OCI-LY1 (cell line): ENCODE data around the gene USP38.

Experiments
- H2AFZ ChIP-seq: fragments of 200-600 bp; sonication (generic), shearing (Covaris generic); 2 replicates; pipeline ENCODE4 v1.6.0; 2014; ENCODE audit warnings: antibody characterized with exemption, mild to moderate bottlenecking, low read length
- H3F3A ChIP-seq: fragments of 200-600 bp; sonication (generic), shearing (Covaris generic); 2 replicates; pipeline ENCODE4 v1.6.0; 2014; ENCODE audit warnings: mild to moderate bottlenecking, antibody characterized with exemption, low read length, moderate library complexity; ENCODE audit not compliant: insufficient read depth
- H3K27ac ChIP-seq: fragments of 200-600 bp; sonication (generic); 2 replicates; pipeline ENCODE4 v1.5.1; 2014; ENCODE audit warnings: low read length, mixed run types, mild to moderate bottlenecking, low read depth; ENCODE audit not compliant: poor library complexity, severe bottlenecking
- H3K27me3 ChIP-seq: fragments of 200-600 bp; sonication (generic); 2 replicates; pipeline ENCODE4 v1.6.0; 2014; ENCODE audit warnings: antibody characterized with exemption, mild to moderate bottlenecking, low read length, moderate library complexity; ENCODE audit not compliant: insufficient read depth
- H3K36me3 ChIP-seq: fragments of 200-600 bp; sonication (generic); 2 replicates; pipeline ENCODE4 v1.6.1; 2014; ENCODE audit warnings: mild to moderate bottlenecking, antibody characterized with exemption, low read length, moderate library complexity, mixed read lengths; ENCODE audit not compliant: insufficient read depth
- H3K4me1 ChIP-seq: fragments of 200-600 bp; sonication (generic); 2 replicates; pipeline ENCODE4 v1.5.1; 2014; ENCODE audit warnings: mild to moderate bottlenecking, low read length, moderate library complexity; ENCODE audit not compliant: insufficient read depth, severe bottlenecking
- H3K4me2 ChIP-seq: fragments of 200-600 bp; sonication (generic), shearing (Covaris generic); 2 replicates; pipeline ENCODE4 v1.6.1; 2014; ENCODE audit warnings: low read length
- H3K4me3 ChIP-seq: fragments of 200-600 bp; sonication (generic); 2 replicates; pipeline ENCODE4 v1.5.1; 2014; ENCODE audit warnings: low read length, low read depth, mild to moderate bottlenecking, mixed read lengths; ENCODE audit not compliant: poor library complexity, severe bottlenecking
- H3K79me2 ChIP-seq: fragments of 200-600 bp; shearing (Covaris generic); 2 replicates; pipeline ENCODE4 v1.6.1; 2016; ENCODE audit warnings: mixed run types, low read length, mixed read lengths; ENCODE audit not compliant: insufficient read depth
- H3K9ac ChIP-seq: fragments of 200-600 bp; sonication (generic), shearing (Covaris generic); 2 replicates; pipeline ENCODE4 v1.6.1; 2014; ENCODE audit warnings: mild to moderate bottlenecking, low read length, mixed read lengths
- H3K9me2 ChIP-seq: fragments of 200-600 bp; sonication (generic), shearing (Covaris generic); 2 replicates; pipeline ENCODE4 v1.6.1; 2014; ENCODE audit warnings: low read depth, mild to moderate bottlenecking, low read length, mixed read lengths
- H3K9me3 ChIP-seq: fragments of 200-600 bp; shearing (Covaris generic); 2 replicates; pipeline ENCODE4 v1.6.1; 2014; ENCODE audit warnings: low read length, mixed read lengths
- H4K20me1 ChIP-seq: fragments of 200-600 bp; sonication (generic), shearing (Covaris generic); 2 replicates; pipeline ENCODE4 v1.6.0; 2016; ENCODE audit warnings: mild to moderate bottlenecking, low read length; ENCODE audit not compliant: insufficient read depth
- CTCF ChIP-seq: fragments of 200-600 bp; sonication (generic), shearing (Covaris generic); IDR thresholded peaks from 2 replicates; pipeline ENCODE4 v1.5.1; 2017; ENCODE audit warnings: mild to moderate bottlenecking, antibody characterized with exemption, low read length, moderate library complexity, mixed read lengths
- EZH2 ChIP-seq: fragments of 200-600 bp; sonication (generic), shearing (Covaris generic); IDR thresholded peaks from 2 replicates; pipeline ENCODE4 v1.8.0; 2017; ENCODE audit warnings: borderline replicate concordance, mixed run types, mild to moderate bottlenecking, antibody characterized with exemption, low read length, moderate library complexity, mixed read lengths

USP38 gene

GRCh38 chr4:143203577-143203976 lies 18.9 kb downstream of the USP38 start:
- Histone ChIP-seq H3K4me1 (no peaks in the 10 kb centered on the region), H4K20me1 (no peaks in the 10 kb centered on the region), H3K4me2 (no peak overlapping the region), H3K9ac (no peak overlapping the region), H3K9me2 (no peaks in the 10 kb centered on the region), H3K4me3 (no peak overlapping the region), H3K27ac (no peak overlapping the region), H3K27me3 (no peaks in the 10 kb centered on the region), H3K36me3 (peaks cover 69% of the 10 kb centered on the region), H3K79me2 (no peaks in the 10 kb centered on the region; the same call in 1 of the 2 replicates), H3K9me3 (no peaks in the 10 kb centered on the region), H3F3A (no peaks in the 10 kb centered on the region), H2AFZ (no peak overlapping the region)
- TF ChIP-seq CTCF, result no peak

- no peaks in the 10 kb centered on the region for H3K9me2 ChIP-seq
- H3K27ac ChIP-seq, result no peak overlapping the region
- H3K27me3 ChIP-seq, result no peaks in the 10 kb centered on the region
- TF ChIP-seq CTCF (no peak), EZH2 (no peak)
- H3K4me3 ChIP-seq, result no peak overlapping the region
- H3K4me2 ChIP-seq, result no peak overlapping the region
- H3K4me1 ChIP-seq, result no peaks in the 10 kb centered on the region
- H3K9me3 ChIP-seq, result no peaks in the 10 kb centered on the region
- no peaks in the 10 kb centered on the region; the same call in 1 of the 2 replicates for H3K79me2 ChIP-seq
- no peak overlapping the region for H2AFZ ChIP-seq
- no peaks in the 10 kb centered on the region for H4K20me1 ChIP-seq
- peaks cover 55% of the 10 kb centered on the region for H3K36me3 ChIP-seq
- H3F3A ChIP-seq, result no peaks in the 10 kb centered on the region
- H3K9ac ChIP-seq, result no peak overlapping the region
Observed at GRCh38 chr4:143207555-143207954, 22.8 kb downstream of the USP38 start.

- H3K36me3 ChIP-seq, result peaks cover 35% of the 10 kb centered on the region
- no peak overlapping the region for H2AFZ ChIP-seq
- H3K4me2 ChIP-seq, result no peak overlapping the region
Observed at GRCh38 chr4:143212566-143212965, 27.8 kb downstream of the USP38 start.

GRCh38 chr4:143215873-143216272 lies 31.2 kb downstream of the USP38 start:
- no peak overlapping the region for H2AFZ ChIP-seq

More at GRCh38 chr4:143212566-143212965, 27.8 kb downstream of the USP38 start:
- no peak for TF ChIP-seq EZH2
- no peaks in the 10 kb centered on the region for H3K27me3 ChIP-seq
- no peaks in the 10 kb centered on the region for H3K9me3 ChIP-seq
- H3K4me1 ChIP-seq, result no peaks in the 10 kb centered on the region
- no peaks in the 10 kb centered on the region for H4K20me1 ChIP-seq
- no peaks in the 10 kb centered on the region for H3F3A ChIP-seq
- H3K9me2 ChIP-seq, result no peaks in the 10 kb centered on the region
- no peak overlapping the region for H3K4me3 ChIP-seq
- no peak overlapping the region for H3K27ac ChIP-seq
- no peak overlapping the region for H3K9ac ChIP-seq
- no peaks in the 10 kb centered on the region; the same call in 1 of the 2 replicates for H3K79me2 ChIP-seq

More at GRCh38 chr4:143215873-143216272, 31.2 kb downstream of the USP38 start:
- Histone ChIP-seq H3K9me3 (no peaks in the 10 kb centered on the region), H3K9ac (no peak overlapping the region), H3K4me2 (no peak overlapping the region), H3K27ac (no peak overlapping the region), H3K79me2 (no peaks in the 10 kb centered on the region), H3K4me3 (no peak overlapping the region), H4K20me1 (no peaks in the 10 kb centered on the region), H3F3A (no peaks in the 10 kb centered on the region), H3K4me1 (no peaks in the 10 kb centered on the region), H3K9me2 (no peaks in the 10 kb centered on the region), H3K27me3 (no peaks in the 10 kb centered on the region), H3K36me3 (peaks cover 22% of the 10 kb centered on the region)
- TF ChIP-seq EZH2, result no peak
- no peak for TF ChIP-seq CTCF
